ENCODE data around the gene GPC1. TPM values are rescaled to one million over a fixed set of nuclear protein-coding genes. Genes with fewer than 3 reads are reported as not detected.

GPC1 gene
- total and polyA plus RNA-seq, 3 experiments from 2014 or later, result 0.17 to 2.4 (median 1.9) TPM

DNA sequence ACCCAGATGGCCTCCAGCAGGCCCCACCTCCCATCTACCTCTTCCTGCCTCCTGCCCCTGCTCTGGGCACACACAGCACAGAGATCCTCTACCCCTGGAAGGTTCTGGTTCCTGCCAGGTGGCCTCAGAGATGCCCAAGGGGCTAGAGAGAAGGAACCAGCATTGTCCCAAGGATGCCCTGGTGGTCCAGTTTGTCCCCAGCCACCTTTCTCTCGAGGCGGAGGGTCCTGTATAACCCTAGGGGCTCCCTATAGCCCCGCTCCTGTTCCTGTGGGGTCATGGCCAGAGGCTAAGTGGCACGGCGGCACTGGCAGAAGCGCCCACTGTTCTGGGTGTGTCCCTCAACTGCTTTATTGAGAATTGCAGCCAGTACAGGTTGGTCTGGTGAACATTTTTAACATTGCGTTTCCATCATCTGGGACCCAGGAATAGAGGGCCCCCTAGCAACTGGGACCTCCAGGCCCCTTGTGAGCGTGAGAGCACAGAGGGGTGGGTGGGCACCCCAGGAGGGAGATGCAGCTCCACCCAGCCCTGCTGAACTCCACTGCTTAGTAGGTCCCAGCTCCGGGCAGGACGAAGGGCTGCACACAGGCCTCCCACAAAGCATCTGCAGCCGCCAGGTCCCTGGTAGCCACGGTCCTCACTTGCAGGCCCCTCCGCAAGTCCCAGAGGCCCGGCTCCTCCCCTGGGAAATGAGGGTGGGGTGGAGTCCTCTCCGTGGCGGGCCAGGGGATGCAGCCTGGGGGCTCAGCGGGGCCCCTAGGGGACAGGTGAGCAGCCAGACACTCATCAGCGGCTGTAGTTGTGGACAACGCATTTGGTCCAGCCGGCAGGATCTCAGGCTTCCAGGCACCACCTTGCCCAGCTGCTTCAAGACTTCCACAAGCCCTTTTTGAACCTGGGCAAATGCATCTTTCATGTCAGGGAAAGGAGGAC, 33.1 kb downstream of the GPC1 start:
- Histone ChIP-seq H3K27me3 (ENCODE audit: insufficient read depth, low read length, poor library complexity, severe bottlenecking) (no peaks in the 10 kb centered on the region), H3K4me3 (ENCODE audit: low read length) (no peak overlapping the region), H3K36me3 (ENCODE audit: insufficient read depth, low read length) (no peaks in the 10 kb centered on the region), H3K9me3 (ENCODE audit: low read length) (peaks cover 5% of the 10 kb centered on the region), H3K4me1 (ENCODE audit: insufficient read depth, low read length) (no peaks in the 10 kb centered on the region), H3K27ac (ENCODE audit: low read depth, low read length) (no peak overlapping the region)
- Mint-ChIP-seq H3K27me3 (peaks cover 0 to 3% of the 10 kb centered on the region in 2 donors), H3K4me1 (no peaks in the 10 kb centered on the region), H3K27ac (no peak overlapping the region), H3K4me3 (no peak overlapping the region), H3K36me3 (peaks cover 5 to 18% (median 17%) of the 10 kb centered on the region in 3 donors), H3K9me3 (peaks cover 7 to 13% (median 12%) of the 10 kb centered on the region in 5 donors)
- peak in 1 of 5 donors; percentile 34 for DNase-seq
- POLR2A ChIA-PET, result no interaction called here
- CTCF ChIA-PET, result no interaction called here

GRCh38 chr2:240469239-240469636, 33.8 kb downstream of the GPC1 start:
- no peaks in the 10 kb centered on the region for H3K4me1 ChIP-seq (ENCODE audit: insufficient read depth, low read length)
- Mint-ChIP-seq H3K27me3 (peaks cover 0 to 3% of the 10 kb centered on the region in 2 donors), H3K9me3 (peaks cover 10 to 17% (median 16%) of the 10 kb centered on the region in 5 donors), H3K36me3 (peaks cover 5 to 20% (median 20%) of the 10 kb centered on the region in 3 donors), H3K4me3 (no peak overlapping the region), H3K27ac (no peak overlapping the region), H3K4me1 (no peaks in the 10 kb centered on the region)
- H3K36me3 ChIP-seq (ENCODE audit: insufficient read depth, low read length), result no peaks in the 10 kb centered on the region
- no peaks in the 10 kb centered on the region for H3K27me3 ChIP-seq (ENCODE audit: insufficient read depth, low read length, poor library complexity, severe bottlenecking)
- H3K9me3 ChIP-seq (ENCODE audit: low read length), result peaks cover 8% of the 10 kb centered on the region
- ChIA-PET POLR2A (no interaction called here), CTCF (no interaction called here)
- no peak overlapping the region for H3K27ac ChIP-seq (ENCODE audit: low read depth, low read length)
- DNase-seq, result no peak
- H3K4me3 ChIP-seq (ENCODE audit: low read length), result no peak overlapping the region

- Mint-ChIP-seq H3K27ac (peak overlapping the region in 1 of 8 donors; percentile 87), H3K27me3 (peaks cover 0 to 3% of the 10 kb centered on the region in 2 donors), H3K36me3 (peaks cover 5 to 24% (median 23%) of the 10 kb centered on the region in 3 donors), H3K4me3 (no peak overlapping the region), H3K4me1 (no peaks in the 10 kb centered on the region), H3K9me3 (peaks cover 10 to 20% (median 17%) of the 10 kb centered on the region in 5 donors)
- Histone ChIP-seq H3K27me3 (ENCODE audit: insufficient read depth, low read length, poor library complexity, severe bottlenecking) (no peaks in the 10 kb centered on the region), H3K36me3 (ENCODE audit: insufficient read depth, low read length) (no peaks in the 10 kb centered on the region), H3K9me3 (ENCODE audit: low read length) (peaks cover 8% of the 10 kb centered on the region), H3K4me1 (ENCODE audit: insufficient read depth, low read length) (no peaks in the 10 kb centered on the region), H3K27ac (ENCODE audit: low read depth, low read length) (no peak overlapping the region), H3K4me3 (ENCODE audit: low read length) (no peak overlapping the region)
- ChIA-PET POLR2A (no interaction called here), CTCF (no interaction called here)
- DNase-seq, result no peak
Observed at GRCh38 chr2:240469740-240470139, 34.3 kb downstream of the GPC1 start.

- no peaks in the 10 kb centered on the region for H3K4me1 Mint-ChIP-seq
- peak overlapping the region in 1 of 7 donors; percentile 56 for H3K4me3 Mint-ChIP-seq
- Histone ChIP-seq H3K4me1 (ENCODE audit: insufficient read depth, low read length) (no peaks in the 10 kb centered on the region), H3K36me3 (ENCODE audit: insufficient read depth, low read length) (no peaks in the 10 kb centered on the region), H3K27me3 (ENCODE audit: insufficient read depth, low read length, poor library complexity, severe bottlenecking) (no peaks in the 10 kb centered on the region), H3K27ac (ENCODE audit: low read depth, low read length) (no peak overlapping the region), H3K9me3 (ENCODE audit: low read length) (peaks cover 8% of the 10 kb centered on the region), H3K4me3 (ENCODE audit: low read length) (no peak overlapping the region)
- peaks cover 0 to 4% of the 10 kb centered on the region in 2 donors for H3K27me3 Mint-ChIP-seq
- POLR2A ChIA-PET, result no interaction called here
- H3K36me3 Mint-ChIP-seq, result peaks cover 5 to 37% (median 32%) of the 10 kb centered on the region in 3 donors
- DNase-seq, result no peak
- peaks cover 16 to 28% (median 24%) of the 10 kb centered on the region in 5 donors for H3K9me3 Mint-ChIP-seq
- H3K27ac Mint-ChIP-seq, result no peak overlapping the region
- CTCF ChIA-PET, result no interaction called here
Observed at GRCh38 chr2:240472078-240472790, 36.8 kb downstream of the GPC1 start.

GRCh38 chr2:240473211-240473610, 37.7 kb downstream of the GPC1 start:
- H3K36me3 ChIP-seq (ENCODE audit: insufficient read depth, low read length), result no peaks in the 10 kb centered on the region
- Mint-ChIP-seq H3K4me3 (no peak overlapping the region), H3K4me1 (no peaks in the 10 kb centered on the region), H3K9me3 (peaks cover 16 to 28% (median 26%) of the 10 kb centered on the region in 5 donors), H3K36me3 (peaks cover 5 to 41% (median 34%) of the 10 kb centered on the region in 3 donors), H3K27me3 (peaks cover 0 to 4% of the 10 kb centered on the region in 2 donors), H3K27ac (no peak overlapping the region)
- no peak for DNase-seq
- ChIA-PET CTCF (no interaction called here), POLR2A (no interaction called here)
- no peaks in the 10 kb centered on the region for H3K27me3 ChIP-seq (ENCODE audit: insufficient read depth, low read length, poor library complexity, severe bottlenecking)
- no peak overlapping the region for H3K4me3 ChIP-seq (ENCODE audit: low read length)
- H3K4me1 ChIP-seq (ENCODE audit: insufficient read depth, low read length), result no peaks in the 10 kb centered on the region
- no peak overlapping the region for H3K27ac ChIP-seq (ENCODE audit: low read depth, low read length)
- H3K9me3 ChIP-seq (ENCODE audit: low read length), result peaks cover 8% of the 10 kb centered on the region

- H3K27me3 ChIP-seq (ENCODE audit: insufficient read depth, low read length, poor library complexity, severe bottlenecking), result no peaks in the 10 kb centered on the region
- H3K9me3 ChIP-seq (ENCODE audit: low read length), result peaks cover 8% of the 10 kb centered on the region
- Mint-ChIP-seq H3K36me3 (peaks cover 6 to 37% (median 19%) of the 10 kb centered on the region in 3 donors), H3K4me3 (peak overlapping the region in 1 of 7 donors; percentile 48), H3K4me1 (no peaks in the 10 kb centered on the region), H3K27me3 (peaks cover 0 to 1% of the 10 kb centered on the region in 2 donors), H3K9me3 (peaks cover 15 to 23% (median 19%) of the 10 kb centered on the region in 5 donors), H3K27ac (no peak overlapping the region)
- no peak overlapping the region for H3K4me3 ChIP-seq (ENCODE audit: low read length)
- no peak for DNase-seq
- H3K27ac ChIP-seq (ENCODE audit: low read depth, low read length), result no peak overlapping the region
- H3K4me1 ChIP-seq (ENCODE audit: insufficient read depth, low read length), result no peaks in the 10 kb centered on the region
- ChIA-PET CTCF (no interaction called here), POLR2A (no interaction called here)
- H3K36me3 ChIP-seq (ENCODE audit: insufficient read depth, low read length), result no peaks in the 10 kb centered on the region
Observed at GRCh38 chr2:240477916-240478315, 42.5 kb downstream of the GPC1 start.

GRCh38 chr2:240478346-240479110, 43.1 kb downstream of the GPC1 start:
- peak in 1 of 5 donors; percentile 35 for DNase-seq
- POLR2A ChIA-PET, result no interaction called here
- Histone ChIP-seq H3K4me1 (ENCODE audit: insufficient read depth, low read length) (no peaks in the 10 kb centered on the region), H3K9me3 (ENCODE audit: low read length) (peaks cover 4% of the 10 kb centered on the region), H3K36me3 (ENCODE audit: insufficient read depth, low read length) (no peaks in the 10 kb centered on the region), H3K27ac (ENCODE audit: low read depth, low read length) (no peak overlapping the region), H3K27me3 (ENCODE audit: insufficient read depth, low read length, poor library complexity, severe bottlenecking) (no peaks in the 10 kb centered on the region), H3K4me3 (ENCODE audit: low read length) (no peak overlapping the region)
- peaks cover 0 to 1% of the 10 kb centered on the region in 2 donors for H3K27me3 Mint-ChIP-seq
- peaks cover 3 to 34% (median 18%) of the 10 kb centered on the region in 3 donors for H3K36me3 Mint-ChIP-seq
- H3K9me3 Mint-ChIP-seq, result peaks cover 9 to 19% (median 12%) of the 10 kb centered on the region in 5 donors
- H3K27ac Mint-ChIP-seq, result no peak overlapping the region
- CTCF ChIA-PET, result no interaction called here
- peak overlapping the region in 1 of 7 donors; percentile 48 for H3K4me3 Mint-ChIP-seq
- no peaks in the 10 kb centered on the region for H3K4me1 Mint-ChIP-seq
